AG04450 (cell line): Measurements from ENCODE around the gene ETV1. TPM values are rescaled to one million over a fixed set of nuclear protein-coding genes. Genes with fewer than 3 reads are reported as not detected.

ENCODE experiments used
- CTCF ChIA-PET: fragments of 300-600, 350-600 bp; formaldehyde crosslinking; extraction: SDS; loops from one replicate; lab custom pipeline; 2022; ENCODE audit warnings: antibody characterized with exemption, inconsistent platforms; lab: Charles Lee
- POLR2A ChIA-PET: fragments of 350-600 bp; formaldehyde crosslinking; extraction: SDS; loops from one replicate; lab custom pipeline; 2021; ENCODE audit warnings: antibody characterized with exemption, inconsistent platforms; lab: Yijun Ruan, JAX
- DNase-seq: peaks from one replicate; pipeline ENCODE4 v3.0.0-alpha.2; 2011; ENCODE audit warnings: low read depth, low spot score
- H3K27ac ChIP-seq: one replicate; pipeline ENCODE4 v1.5.1; 2012; ENCODE audit warnings: low read depth, low read length, control low read depth
- H3K27me3 ChIP-seq: one replicate; pipeline ENCODE4 v1.6.0; 2012; ENCODE audit warnings: low read length; ENCODE audit not compliant: control insufficient read depth, insufficient read depth
- H3K4me3 ChIP-seq: 2 replicates; pipeline ENCODE4 v1.5.1; 2011; ENCODE audit warnings: mild to moderate bottlenecking, low read depth, low read length, control low read depth
- H3K9me3 ChIP-seq: 2 replicates; pipeline ENCODE4 v1.5.1; 2012; ENCODE audit warnings: low read length; ENCODE audit not compliant: control insufficient read depth, insufficient read depth
- CTCF ChIP-seq: IDR thresholded peaks from 2 replicates; pipeline ENCODE4 v1.5.1; 2011; ENCODE audit warnings: low read depth, low read length, control low read depth, inconsistent platforms
- polyA plus RNA-seq: library from polyadenylated mRNA; depleted of rRNA; stranded (reverse); fragments of >200 nt; gene quantifications from 2 replicates; pipeline ENCODE4 v1.2.3, GENCODE V29; 2011

Gene ETV1
- polyA plus RNA-seq, 1 experiment = 14.9 TPM

- TF ChIP-seq CTCF = no peak
- H3K9me3 ChIP-seq = no peaks in the 10 kb centered on the region
- POLR2A ChIA-PET = no interaction called here
- CTCF ChIA-PET = no interaction called here
- H3K27me3 ChIP-seq = no peaks in the 10 kb centered on the region
- no peak overlapping the region for H3K4me3 ChIP-seq
- no peak overlapping the region for H3K27ac ChIP-seq
- no peak for DNase-seq
Observed at GRCh38 chr7:13911909-13912308, 77.6 kb downstream of the ETV1 start.

- ChIA-PET POLR2A (no interaction called here), CTCF (no interaction called here)
- TF ChIP-seq CTCF = no peak
- H3K27ac ChIP-seq = no peak overlapping the region
- DNase-seq = no peak
- no peaks in the 10 kb centered on the region for H3K27me3 ChIP-seq
- no peaks in the 10 kb centered on the region for H3K9me3 ChIP-seq
- no peak overlapping the region for H3K4me3 ChIP-seq
Observed at GRCh38 chr7:13910805-13911551, 78.5 kb downstream of the ETV1 start.

GRCh38 chr7:13908667-13909397, 80.6 kb downstream of the ETV1 start:
- no peak for DNase-seq
- no peak for TF ChIP-seq CTCF
- CTCF ChIA-PET = interaction anchor here (0.7 kb wide), 1 partner anchor 68 kb away, joined by 3 read pairs; no protein-coding TSS in a partner anchor
- Histone ChIP-seq H3K27ac (no peak overlapping the region), H3K9me3 (no peaks in the 10 kb centered on the region), H3K4me3 (no peak overlapping the region), H3K27me3 (no peaks in the 10 kb centered on the region)
- POLR2A ChIA-PET = interaction anchor here (0.7 to 1.0 kb wide), 2 partner anchors 11 to 348 kb away, joined by 3 to 5 read pairs; no protein-coding TSS in a partner anchor

GRCh38 chr7:13907831-13908230, 81.6 kb downstream of the ETV1 start:
- CTCF ChIA-PET = no interaction called here
- no peak for TF ChIP-seq CTCF
- H3K27ac ChIP-seq = no peak overlapping the region
- H3K9me3 ChIP-seq = no peaks in the 10 kb centered on the region
- DNase-seq = no peak
- POLR2A ChIA-PET = interaction anchor here (1.0 kb wide), 1 partner anchor 12 kb away, joined by 3 read pairs; no protein-coding TSS in a partner anchor
- H3K27me3 ChIP-seq = no peaks in the 10 kb centered on the region
- no peak overlapping the region for H3K4me3 ChIP-seq

GRCh38 chr7:13904689-13905088, 84.8 kb downstream of the ETV1 start:
- H3K27ac ChIP-seq = no peak overlapping the region
- no peak overlapping the region for H3K4me3 ChIP-seq
- no peak for TF ChIP-seq CTCF
- no peaks in the 10 kb centered on the region for H3K9me3 ChIP-seq
- no peak for DNase-seq
- ChIA-PET CTCF (no interaction called here), POLR2A (no interaction called here)
- H3K27me3 ChIP-seq = no peaks in the 10 kb centered on the region
